ENCODE measurements around the gene LRIT2. TPM values are rescaled to one million over a fixed set of nuclear protein-coding genes. Genes with fewer than 3 reads are reported as not detected.

Gene LRIT2
- total and polyA plus RNA-seq, 9 of the 15 experiments (the other 6 are each of a cell fraction or from before 2014, with no cell fraction given): not detected

- no peak for TF ChIP-seq BCLAF1 (IDR thresholded peaks at IDR 0.05; ENCODE audit: borderline replicate concordance in 1 of 2, control insufficient read depth in 1 of 2, low read depth in 2 of 2, low read length in 1 of 2)
- TF ChIP-seq ZNF354B (CRISPR knock-in tag; IDR thresholded peaks at IDR 0.05): no peak
- TF ChIP-seq SMAD1 (IDR thresholded peaks at IDR 0.05; ENCODE audit: low read depth, low read length, partially characterized antibody): no peak
- peak; percentile 68; the same call in 1 of the 2 replicates for TF ChIP-seq DIDO1 (tag; IDR thresholded peaks at IDR 0.05; ENCODE audit: low read depth)
- no peak for TF ChIP-seq XRCC3 (IDR thresholded peaks at IDR 0.05)
Measured at GRCh38 chr10:84256510-84257342, 31.4 kb upstream of the LRIT2 start (continued).

All from K562 (cell line).